K562 (cell line): ENCODE measurements around the gene PIK3R1. TPM values are rescaled to one million over a fixed set of nuclear protein-coding genes. Genes with fewer than 3 reads are reported as not detected.

ENCODE experiments used
- ATAC-seq: fragments of 200-7000 bp; cut with Tn5 transposase; 3 replicates; pipeline ENCODE4 v1.9.1; 2020; ENCODE audit warnings: moderate library complexity
- BruUV-seq: library from RNA; stranded (reverse); fragments of 400-500 nt; replicated peaks from 2 replicates; lab custom pipeline; 2021; lab: Mats Ljungman, UMichigan
- CTCF ChIA-PET: fragments of 300-600 bp; formaldehyde crosslinking; extraction: SDS; loops from one replicate; lab custom pipeline; 2021; ENCODE audit warnings: low intra/inter-chr PET ratio; lab: Yijun Ruan, JAX
- POLR2A ChIA-PET: fragments of 300-600, 350-650 bp; sonication (Branson Sonifier 250); formaldehyde crosslinking; extraction: SDS; loops from one replicate; lab custom pipeline; 2021; ENCODE audit warnings: antibody characterized with exemption, inconsistent platforms; lab: Yijun Ruan, JAX
- DNase-seq, 4 experiments: peaks; one replicate each; pipeline versions ENCODE4 v3.0.0 to v3.0.0-alpha.2; 2011 to 2018; ENCODE audit warnings: low spot score in 3 of 4, mixed read lengths in 3 of 4; ENCODE audit errors: extremely low read depth in 1 of 4
- FAIRE-seq: peaks from 2 replicates; lab custom pipeline; 2011; peaks lifted over from hg19 to GRCh38; lab: Jason Lieb, UNC
- H2AFZ ChIP-seq: 2 replicates; pipeline ENCODE4 v1.6.0; 2011; ENCODE audit warnings: low read depth, low read length, control low read depth, inconsistent platforms
- H3K27ac ChIP-seq: fragments of 200-600 bp; 3 replicates; pipeline ENCODE4 v1.8.0; 2011; ENCODE audit warnings: low read depth, mild to moderate bottlenecking, control low read depth, inconsistent platforms, low read length, moderate library complexity, mixed read lengths; ENCODE audit errors: extremely low read depth
- H3K27me3 ChIP-seq, 2 experiments: fragments of 300-600 bp in 1 of 2; 2 replicates in 1 of 2; 3 replicates in 1 of 2; pipeline versions ENCODE4 v1.6.0 to v1.8.0; 2011; ENCODE audit warnings: inconsistent platforms in 2 of 2, low read length in 2 of 2, mild to moderate bottlenecking in 1 of 2, mixed read lengths in 1 of 2, moderate library complexity in 1 of 2; ENCODE audit not compliant: control insufficient read depth in 2 of 2, insufficient read depth in 2 of 2
- H3K36me3 ChIP-seq: fragments of 300-600 bp; 3 replicates; pipeline ENCODE4 v1.8.0; 2011; ENCODE audit warnings: mild to moderate bottlenecking, low read length, inconsistent platforms; ENCODE audit not compliant: control insufficient read depth, insufficient read depth
- H3K4me1 ChIP-seq, 2 experiments: fragments of 200-600 bp in 1 of 2; replicated peaks in 1 of 2; 2 replicates in 1 of 2; 3 replicates in 1 of 2; pipeline versions ENCODE4 v1.5.1 to v1.8.0; 2011; ENCODE audit warnings: inconsistent platforms in 2 of 2, low read length in 2 of 2, mild to moderate bottlenecking in 1 of 2, mixed read lengths in 1 of 2, moderate library complexity in 1 of 2; ENCODE audit not compliant: control insufficient read depth in 2 of 2, insufficient read depth in 2 of 2
- H3K4me2 ChIP-seq: 2 replicates; pipeline ENCODE4 v1.6.1; 2011; ENCODE audit warnings: low read length, control low read depth, inconsistent platforms, mixed read lengths; ENCODE audit not compliant: insufficient read depth
- H3K4me3 ChIP-seq: fragments of 200-600 bp; sonication (generic), shearing (Covaris generic); 2 replicates; pipeline ENCODE4 v1.5.1; 2016; ENCODE audit warnings: control low read depth, inconsistent platforms
- H3K79me2 ChIP-seq: fragments of 200-600 bp; 3 replicates; pipeline ENCODE4 v1.8.0; 2011; ENCODE audit warnings: low read length, inconsistent platforms; ENCODE audit not compliant: control insufficient read depth, insufficient read depth
- H3K9ac ChIP-seq, 2 experiments: 2 replicates each; pipeline versions ENCODE4 v1.6.0 to v1.6.1; 2011; ENCODE audit warnings: low read depth in 2 of 2, low read length in 2 of 2, control low read depth in 1 of 2, inconsistent platforms in 1 of 2, mild to moderate bottlenecking in 1 of 2, mixed read lengths in 1 of 2; ENCODE audit not compliant: insufficient read depth in 1 of 2
- H3K9me1 ChIP-seq: one replicate; pipeline ENCODE4 v1.6.0; 2011; ENCODE audit warnings: inconsistent platforms, mild to moderate bottlenecking, low read length, moderate library complexity; ENCODE audit not compliant: control insufficient read depth, insufficient read depth
- H3K9me3 ChIP-seq: replicated peaks from 2 replicates; pipeline ENCODE4 v1.5.1; 2011; ENCODE audit warnings: low read depth, low read length, inconsistent platforms; ENCODE audit not compliant: control insufficient read depth, insufficient read depth
- H4K20me1 ChIP-seq: replicated peaks from 2 replicates; pipeline ENCODE4 v1.6.1; 2011; ENCODE audit warnings: low read length, inconsistent platforms, mixed read lengths; ENCODE audit not compliant: control insufficient read depth, insufficient read depth
- CEBPG ChIP-seq, 3 experiments: fragments of 200-800 bp in 1 of 3; sonication (Bioruptor generic) in 1 of 3; sonication (generic) in 1 of 3; formaldehyde crosslinking in 1 of 3; IDR thresholded peaks in 2 of 3; conservative IDR thresholded peaks in 1 of 3; 2 replicates each; pipeline versions ENCODE4 v1.6.1 to v1.8.0; 2016 to 2022; ENCODE audit warnings: missing compliant biosample characterization in 2 of 3, missing genetic modification characterization in 2 of 3, mild to moderate bottlenecking in 1 of 3, missing genetic modification reagents in 1 of 3
- NFIC ChIP-seq: fragments of 450-650 bp; IDR thresholded peaks from 2 replicates; pipeline ENCODE4 v1.6.1; 2017; ENCODE audit warnings: mild to moderate bottlenecking, inconsistent platforms
- NRF1 ChIP-seq, 2 experiments: fragments of 450-650 bp; IDR thresholded peaks in 1 of 2; conservative IDR thresholded peaks in 1 of 2; 2 replicates each; pipeline ENCODE4 v1.6.1; 2014; ENCODE audit warnings: mild to moderate bottlenecking in 2 of 2
- RBM34 ChIP-seq: fragments of 200-400 bp; formaldehyde crosslinking; IDR thresholded peaks from 2 replicates; pipeline ENCODE4 v1.6.1; 2018; ENCODE audit warnings: low read length, borderline replicate concordance; ENCODE audit not compliant: insufficient read depth
- WGBS: fragments of 100-300 bp; shearing (Covaris generic); methylation state at CpG from one replicate; pipeline ENCODE4 v1.1.6; 2016; ENCODE audit warnings: low coverage, mixed read lengths; ENCODE audit not compliant: insufficient coverage; ENCODE audit errors: missing lambda C conversion rate; 5-methylcytosine and 5-hydroxymethylcytosine counted together
- in situ Hi-C: fragments of 300-500 bp; cut with MboI; formaldehyde crosslinking; loops from 4 replicates; pipeline ENCODE4 v1.15.0; 2018; ENCODE audit warnings: inconsistent platforms, mixed read lengths
- intact Hi-C: fragments of 100-400 bp; cut with micrococcal nuclease; formaldehyde crosslinking; loops from 2 replicates; pipeline ENCODE4 v1.14.2; 2022
- polyA plus RNA-seq, 8 experiments: library from polyadenylated mRNA; depleted of rRNA in 4 of 8; stranded (reverse) in 5 of 8; unstranded in 3 of 8; fragments of >200 nt; fragmentation: Nextera tagmentation in 2 of 8; fragmentation: Illumina TruSeq in 1 of 8; extraction: Ambion mirVana in 2 of 8; extraction: Trizol in 1 of 8; gene quantifications; 2 replicates each; pipeline versions ENCODE4 v1.2.1 to v1.2.3, GENCODE V29; 2011 to 2014; ENCODE audit warnings: inconsistent platforms in 1 of 8, missing spikeins in 1 of 8
- total RNA-seq, 7 experiments: library from RNA; depleted of rRNA in 6 of 7; stranded (reverse); fragments of >200 nt in 6 of 7; fragmentation: Illumina TruSeq in 2 of 7; extraction: Trizol in 2 of 7; gene quantifications; 2 replicates each; pipeline versions ENCODE4 v1.2.1 to v1.2.3, GENCODE V29; 2011 to 2021; ENCODE audit warnings: low replicate concordance in 1 of 7

Gene PIK3R1
- total and polyA plus RNA-seq, 9 of the 15 experiments (the other 6 are each of a cell fraction or from before 2014, with no cell fraction given): 1.1 to 9.7 (median 4.8) TPM

DNA sequence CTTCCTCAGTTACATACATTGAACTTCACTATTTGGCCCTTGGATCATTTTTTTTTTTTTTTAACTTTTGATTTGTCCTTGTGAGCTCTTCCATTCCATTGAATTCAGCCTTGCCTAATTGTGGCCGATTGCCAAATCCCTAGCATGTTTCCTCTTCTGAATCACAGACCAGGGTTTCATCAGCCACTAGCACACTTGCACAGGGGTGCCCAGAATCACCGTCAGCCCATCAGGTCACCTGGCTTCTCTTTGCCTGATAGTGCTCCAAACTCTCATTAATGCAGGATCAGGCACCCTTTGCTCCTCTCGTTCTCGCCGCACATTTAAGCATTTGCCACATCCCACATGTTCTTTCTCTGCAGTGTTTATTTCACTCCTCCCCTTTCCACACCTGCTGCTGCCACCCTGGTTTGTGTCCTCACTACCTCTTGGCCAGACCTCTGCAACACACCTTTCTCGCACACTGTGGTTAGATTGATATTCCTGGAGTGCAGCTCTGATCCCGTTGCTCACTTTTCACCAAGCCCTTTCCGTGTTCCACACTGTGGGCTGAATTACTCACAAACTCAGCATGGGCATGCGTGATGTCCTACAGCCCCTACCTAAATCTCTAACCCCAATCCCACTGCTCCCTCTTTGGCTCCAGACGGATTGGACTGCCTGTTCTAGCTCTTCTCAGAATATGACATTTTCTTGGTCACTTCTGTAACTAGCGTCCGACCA is 9.8 kb downstream of the PIK3R1 start:
- Histone ChIP-seq H3K79me2 (no peaks in the 10 kb centered on the region), H3K4me3 (no peak overlapping the region), H3K9me1 (no peaks in the 10 kb centered on the region), H3K36me3 (no peaks in the 10 kb centered on the region), H3K27ac (no peak overlapping the region), H3K9ac (no peak overlapping the region; a peak in 1 of 4 replicates), H3K4me2 (peak overlapping the region; percentile 55), H2AFZ (peak overlapping the region; percentile 16; the same call in 1 of the 2 replicates), H3K9me3 (0 out of 2 replicates have a peak, but pooled peaks cover 2% of the 10 kb centered on the region), H3K27me3 (peaks cover 3 to 5% of the 10 kb centered on the region in 2 experiments; a peak in 2 of 5 replicates), H3K4me1 (peaks cover 8 to 13% of the 10 kb centered on the region in 2 experiments; a peak in 4 of 5 replicates), H4K20me1 (peaks cover 15% of the 10 kb centered on the region; the same call in 1 of the 2 replicates)
- ChIA-PET POLR2A (interaction anchor here (1.4 kb wide), 1 partner anchor 9 kb away, joined by 5 read pairs; the partner anchor contains the start of gene PIK3R1), CTCF (no interaction called here)
- peak; percentile 51 for ATAC-seq
- intact Hi-C loops: no loop called here
- no peak for DNase-seq
- BruUV-seq: no TSS peak
- in situ Hi-C loops: no loop called here
- WGBS: 20% methylated on average over 12 of the region's 12 CpGs
- TF ChIP-seq CEBPG (CRISPR knock-in tag; IDR thresholded peaks at IDR 0.05) (no peak), CEBPG (tag; conservative IDR thresholded peaks at IDR 0.05 in 1 of 2, IDR thresholded peaks at IDR 0.05 in 1 of 2) (peak in 1 of 2 experiments; percentile 40; a peak in 1 of 4 replicates), RBM34 (no peak), NRF1 (conservative IDR thresholded peaks at IDR 0.05 in 1 of 2, IDR thresholded peaks at IDR 0.05 in 1 of 2) (peak; percentile 18 to 54; a peak in 2 of 4 replicates), NFIC (peak; percentile 54)
- FAIRE-seq: no peak
